ENCODE measurements around the gene RBBP8NL. TPM values are rescaled to one million over a fixed set of nuclear protein-coding genes. Genes with fewer than 3 reads are reported as not detected.

The RBBP8NL gene
- total and polyA plus RNA-seq, 2 experiments from 2014 or later, result 0.10 to 1.1 TPM

DNA sequence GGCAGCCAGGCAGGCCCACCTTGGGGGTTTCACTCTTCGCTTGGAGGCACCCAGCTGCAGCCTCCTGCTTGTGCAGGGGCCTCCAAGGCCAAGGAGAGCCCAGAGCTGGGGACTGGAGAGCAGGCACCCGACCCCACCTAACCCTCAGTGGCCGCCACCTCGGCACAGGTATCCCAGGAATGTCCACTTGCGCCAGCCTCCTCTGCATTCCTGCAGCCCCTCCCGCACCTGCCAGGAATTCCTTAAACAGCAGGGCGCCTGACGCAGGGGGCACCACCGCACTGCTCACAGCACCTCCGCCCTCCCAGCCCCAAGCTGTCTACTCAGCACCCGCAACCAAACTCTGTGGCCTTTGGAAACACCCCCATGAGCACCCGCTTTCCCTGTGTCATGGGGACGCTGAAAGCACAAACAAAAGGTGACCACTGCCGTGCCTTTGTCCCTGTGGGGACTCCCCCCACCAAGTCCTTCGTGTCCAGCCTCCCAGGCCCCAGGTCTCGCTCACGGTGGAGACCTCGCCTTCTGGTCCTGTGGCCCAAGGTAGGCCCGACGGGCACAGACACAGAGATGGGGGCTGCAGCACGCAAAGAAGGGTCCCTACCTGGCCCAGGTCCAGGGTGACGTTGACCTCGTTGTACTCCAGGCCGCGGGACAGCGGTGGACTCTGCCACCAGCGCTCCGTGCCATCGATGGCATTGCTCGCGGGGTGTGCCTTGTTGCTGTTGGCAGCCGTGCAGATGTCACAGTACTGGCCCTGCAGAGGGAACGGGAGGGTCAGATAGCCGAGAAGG, 65.3 kb downstream of the RBBP8NL start:
- no peaks in the 10 kb centered on the region for H3K36me3 ChIP-seq (ENCODE audit: insufficient read depth)
- H3K27ac Mint-ChIP-seq, result peak overlapping the region; percentile 94
- peak overlapping the region; percentile 99 for H3K27ac ChIP-seq (ENCODE audit: low read depth)
- DNase-seq (ENCODE audit: low spot score) (peak; percentile 96), ATAC-seq (peak; percentile 59)
- H2AFZ ChIP-seq, result no peak overlapping the region
- no peaks in the 10 kb centered on the region for H3K9me2 ChIP-seq (ENCODE audit: insufficient read depth)
- peak overlapping the region; percentile 48; the same call in 2 of the 3 replicates for H3K4me3 Mint-ChIP-seq
- peaks cover 28% of the 10 kb centered on the region for H3F3A ChIP-seq (replicated peaks; ENCODE audit: low read depth)
- H3K79me2 ChIP-seq (replicated peaks; ENCODE audit: insufficient read depth), result peaks cover 88% of the 10 kb centered on the region
- TF ChIP-seq NANOG (IDR thresholded peaks at IDR 0.05; ENCODE audit: borderline replicate concordance), result no peak
- no peak for TF ChIP-seq ZNF331 (CRISPR knock-in tag; IDR thresholded peaks at IDR 0.05; ENCODE audit: low read depth)
- no peak for TF ChIP-seq REST (IDR thresholded peaks at IDR 0.05; ENCODE audit: unreplicated experiment)
- no peak for TF ChIP-seq JUNB (IDR thresholded peaks at IDR 0.05; ENCODE audit: unreplicated experiment)
- no peak for TF ChIP-seq STAT1 (IDR thresholded peaks at IDR 0.05; ENCODE audit: unreplicated experiment)
- TF ChIP-seq EZH2phosphoT487 (IDR thresholded peaks at IDR 0.05; ENCODE audit: unreplicated experiment), result no peak
- TF ChIP-seq POLR2AphosphoS5 (IDR thresholded peaks at IDR 0.05; ENCODE audit: low read depth), result no peak; the same call in 1 of the 2 replicates
- TF ChIP-seq CTCF (conservative IDR thresholded peaks at IDR 0.05; ENCODE audit: low read depth in 2 of 2), result peak in 1 of 2 experiments; percentile 9; a peak in 1 of 4 replicates
- TF ChIP-seq, protein P1, sequence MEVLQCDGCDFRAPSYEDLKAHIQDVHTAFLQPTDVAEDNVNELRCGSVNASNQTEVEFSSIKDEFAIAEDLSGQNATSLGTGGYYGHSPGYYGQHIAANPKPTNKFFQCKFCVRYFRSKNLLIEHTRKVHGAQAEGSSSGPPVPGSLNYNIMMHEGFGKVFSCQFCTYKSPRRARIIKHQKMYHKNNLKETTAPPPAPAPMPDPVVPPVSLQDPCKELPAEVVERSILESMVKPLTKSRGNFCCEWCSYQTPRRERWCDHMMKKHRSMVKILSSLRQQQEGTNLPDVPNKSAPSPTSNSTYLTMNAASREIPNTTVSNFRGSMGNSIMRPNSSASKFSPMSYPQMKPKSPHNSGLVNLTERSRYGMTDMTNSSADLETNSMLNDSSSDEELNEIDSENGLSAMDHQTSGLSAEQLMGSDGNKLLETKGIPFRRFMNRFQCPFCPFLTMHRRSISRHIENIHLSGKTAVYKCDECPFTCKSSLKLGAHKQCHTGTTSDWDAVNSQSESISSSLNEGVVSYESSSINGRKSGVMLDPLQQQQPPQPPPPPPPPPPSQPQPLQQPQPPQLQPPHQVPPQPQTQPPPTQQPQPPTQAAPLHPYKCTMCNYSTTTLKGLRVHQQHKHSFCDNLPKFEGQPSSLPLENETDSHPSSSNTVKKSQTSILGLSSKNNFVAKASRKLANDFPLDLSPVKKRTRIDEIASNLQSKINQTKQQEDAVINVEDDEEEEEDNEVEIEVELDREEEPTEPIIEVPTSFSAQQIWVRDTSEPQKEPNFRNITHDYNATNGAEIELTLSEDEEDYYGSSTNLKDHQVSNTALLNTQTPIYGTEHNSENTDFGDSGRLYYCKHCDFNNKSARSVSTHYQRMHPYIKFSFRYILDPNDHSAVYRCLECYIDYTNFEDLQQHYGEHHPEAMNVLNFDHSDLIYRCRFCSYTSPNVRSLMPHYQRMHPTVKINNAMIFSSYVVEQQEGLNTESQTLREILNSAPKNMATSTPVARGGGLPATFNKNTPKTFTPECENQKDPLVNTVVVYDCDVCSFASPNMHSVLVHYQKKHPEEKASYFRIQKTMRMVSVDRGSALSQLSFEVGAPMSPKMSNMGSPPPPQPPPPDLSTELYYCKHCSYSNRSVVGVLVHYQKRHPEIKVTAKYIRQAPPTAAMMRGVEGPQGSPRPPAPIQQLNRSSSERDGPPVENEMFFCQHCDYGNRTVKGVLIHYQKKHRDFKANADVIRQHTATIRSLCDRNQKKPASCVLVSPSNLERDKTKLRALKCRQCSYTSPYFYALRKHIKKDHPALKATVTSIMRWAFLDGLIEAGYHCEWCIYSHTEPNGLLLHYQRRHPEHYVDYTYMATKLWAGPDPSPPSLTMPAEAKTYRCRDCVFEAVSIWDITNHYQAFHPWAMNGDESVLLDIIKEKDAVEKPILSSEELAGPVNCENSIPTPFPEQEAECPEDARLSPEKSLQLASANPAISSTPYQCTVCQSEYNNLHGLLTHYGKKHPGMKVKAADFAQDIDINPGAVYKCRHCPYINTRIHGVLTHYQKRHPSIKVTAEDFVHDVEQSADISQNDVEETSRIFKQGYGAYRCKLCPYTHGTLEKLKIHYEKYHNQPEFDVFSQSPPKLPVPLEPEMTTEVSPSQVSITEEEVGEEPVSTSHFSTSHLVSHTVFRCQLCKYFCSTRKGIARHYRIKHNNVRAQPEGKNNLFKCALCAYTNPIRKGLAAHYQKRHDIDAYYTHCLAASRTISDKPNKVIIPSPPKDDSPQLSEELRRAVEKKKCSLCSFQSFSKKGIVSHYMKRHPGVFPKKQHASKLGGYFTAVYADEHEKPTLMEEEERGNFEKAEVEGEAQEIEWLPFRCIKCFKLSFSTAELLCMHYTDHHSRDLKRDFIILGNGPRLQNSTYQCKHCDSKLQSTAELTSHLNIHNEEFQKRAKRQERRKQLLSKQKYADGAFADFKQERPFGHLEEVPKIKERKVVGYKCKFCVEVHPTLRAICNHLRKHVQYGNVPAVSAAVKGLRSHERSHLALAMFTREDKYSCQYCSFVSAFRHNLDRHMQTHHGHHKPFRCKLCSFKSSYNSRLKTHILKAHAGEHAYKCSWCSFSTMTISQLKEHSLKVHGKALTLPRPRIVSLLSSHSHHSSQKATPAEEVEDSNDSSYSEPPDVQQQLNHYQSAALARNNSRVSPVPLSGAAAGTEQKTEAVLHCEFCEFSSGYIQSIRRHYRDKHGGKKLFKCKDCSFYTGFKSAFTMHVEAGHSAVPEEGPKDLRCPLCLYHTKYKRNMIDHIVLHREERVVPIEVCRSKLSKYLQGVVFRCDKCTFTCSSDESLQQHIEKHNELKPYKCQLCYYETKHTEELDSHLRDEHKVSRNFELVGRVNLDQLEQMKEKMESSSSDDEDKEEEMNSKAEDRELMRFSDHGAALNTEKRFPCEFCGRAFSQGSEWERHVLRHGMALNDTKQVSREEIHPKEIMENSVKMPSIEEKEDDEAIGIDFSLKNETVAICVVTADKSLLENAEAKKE (CRISPR knock-in tag; IDR thresholded peaks at IDR 0.05), result no peak
- TF ChIP-seq, protein P2, sequence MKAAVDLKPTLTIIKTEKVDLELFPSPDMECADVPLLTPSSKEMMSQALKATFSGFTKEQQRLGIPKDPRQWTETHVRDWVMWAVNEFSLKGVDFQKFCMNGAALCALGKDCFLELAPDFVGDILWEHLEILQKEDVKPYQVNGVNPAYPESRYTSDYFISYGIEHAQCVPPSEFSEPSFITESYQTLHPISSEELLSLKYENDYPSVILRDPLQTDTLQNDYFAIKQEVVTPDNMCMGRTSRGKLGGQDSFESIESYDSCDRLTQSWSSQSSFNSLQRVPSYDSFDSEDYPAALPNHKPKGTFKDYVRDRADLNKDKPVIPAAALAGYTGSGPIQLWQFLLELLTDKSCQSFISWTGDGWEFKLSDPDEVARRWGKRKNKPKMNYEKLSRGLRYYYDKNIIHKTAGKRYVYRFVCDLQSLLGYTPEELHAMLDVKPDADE (IDR thresholded peaks at IDR 0.05), result no peak
- no peak; the same call in 1 of the 2 replicates for TF ChIP-seq ZNF114 (CRISPR knock-in tag; IDR thresholded peaks at IDR 0.05)
- TF ChIP-seq CREB1 (CRISPR knock-in tag; IDR thresholded peaks at IDR 0.05; ENCODE audit: low read depth), result peak; percentile 50; the same call in 1 of the 2 replicates
- TF ChIP-seq EZH2 (IDR thresholded peaks at IDR 0.05; ENCODE audit: low read depth, unreplicated experiment), result no peak
- H3K27me3 Mint-ChIP-seq (ENCODE audit: insufficient read depth, low read depth, poor library complexity), result peaks cover 18% of the 10 kb centered on the region
- peaks cover 6% of the 10 kb centered on the region for H4K20me1 ChIP-seq (replicated peaks; ENCODE audit: insufficient read depth)
- no peaks in the 10 kb centered on the region for H3K9me3 Mint-ChIP-seq
- peak overlapping the region; percentile 97 for H3K4me2 ChIP-seq
- H3K27me3 ChIP-seq (ENCODE audit: insufficient read depth), result no peaks in the 10 kb centered on the region
- H3K36me3 Mint-ChIP-seq (ENCODE audit: low read depth), result peaks cover 3% of the 10 kb centered on the region; the same call in 1 of the 3 replicates
- peak overlapping the region; percentile 41; the same call in 1 of the 2 replicates for H3K4me3 ChIP-seq
- peaks cover 47% of the 10 kb centered on the region for H3K4me1 Mint-ChIP-seq
- H3K4me1 ChIP-seq (ENCODE audit: insufficient read depth), result peaks cover 47% of the 10 kb centered on the region

Measured in GM23338 (cell line).